NCI-H510A treated with DMSO at 0.1 percent for 48 hours (cell line): ENCODE results near the gene KRT28.
"Not testable (repeated sequence)": the region's sequence is repeated elsewhere in the genome, so short reads cannot be mapped to it uniquely, and the experiment has no call there.

ENCODE experiments used
- DNase-seq: peaks from one replicate; lab custom pipeline; 2025; lab: John Stamatoyannopoulos, UW

KRT28 gene

GRCh38 chr17:40779181-40779909 lies 20.4 kb downstream of the KRT28 start:
- DNase-seq, result peak; percentile 44

GRCh38 chr17:40778461-40778860 lies 21.3 kb downstream of the KRT28 start:
- DNase-seq, result no peak

- no peak for DNase-seq
These were observed 21.8 kb downstream of the KRT28 start for GRCh38 chr17:40777971-40778370.

GRCh38 chr17:40777459-40777858 lies 22.3 kb downstream of the KRT28 start:
- no peak for DNase-seq

- DNase-seq, result no peak
These were observed 23.8 kb downstream of the KRT28 start for GRCh38 chr17:40775945-40776344.

- DNase-seq, result no peak
These were observed 27.7 kb downstream of the KRT28 start, which contains the start of gene KRT26 for GRCh38 chr17:40772101-40772500. Gene KRT26 (minus strand): TSS chr17:40772201. CDS start chr17:40772113, 88 bp downstream.

GRCh38 chr17:40765657-40766056 lies 34.1 kb downstream of the KRT28 start:
- DNase-seq, result no peak

GRCh38 chr17:40763752-40764151 lies 36.0 kb downstream of the KRT28 start:
- no peak for DNase-seq

GRCh38 chr17:40760105-40761016 lies 39.4 kb downstream of the KRT28 start:
- DNase-seq, result no peak

- DNase-seq, result no peak
These were observed 44.5 kb downstream of the KRT28 start, which contains the start of gene KRT25 for GRCh38 chr17:40755231-40755630. Gene KRT25 (minus strand): TSS chr17:40755331. CDS start chr17:40755271, 60 bp downstream.

- no peak for DNase-seq
These were observed 46.0 kb downstream of the KRT28 start for GRCh38 chr17:40753804-40754203.

- DNase-seq, result no peak
These were observed 48.7 kb downstream of the KRT28 start for GRCh38 chr17:40751065-40751464.

GRCh38 chr17:40750391-40750790 lies 49.4 kb downstream of the KRT28 start:
- DNase-seq, result no peak

- not testable (repeated sequence) for DNase-seq
These were observed 51.1 kb downstream of the KRT28 start for GRCh38 chr17:40748666-40749065.
